ENCODE data around the gene ABCG4.
"Not testable (repeated sequence)": the region's sequence is repeated elsewhere in the genome, so short reads cannot be mapped to it uniquely, and the experiment has no call there.

Gene ABCG4

DNA sequence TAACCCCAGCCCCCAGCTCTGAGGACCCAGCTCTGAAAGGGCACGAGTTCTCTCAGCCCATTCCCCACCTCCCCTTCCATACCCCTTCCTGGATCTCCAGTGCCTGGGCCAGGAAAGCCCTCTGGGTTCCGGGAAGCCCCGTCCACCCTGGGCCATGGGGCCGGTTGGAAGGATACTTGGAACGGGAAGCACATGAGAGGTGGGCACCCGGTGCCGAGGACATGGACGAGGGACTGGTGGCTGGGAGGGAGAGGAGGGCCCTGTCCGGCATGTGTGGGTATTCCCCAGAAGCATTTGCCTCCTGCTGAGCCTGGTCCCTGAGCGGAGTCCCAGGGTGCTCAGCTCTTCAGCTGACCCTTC lies 32.6 kb upstream of the ABCG4 start:
- DNase-seq, result no peak

DNA sequence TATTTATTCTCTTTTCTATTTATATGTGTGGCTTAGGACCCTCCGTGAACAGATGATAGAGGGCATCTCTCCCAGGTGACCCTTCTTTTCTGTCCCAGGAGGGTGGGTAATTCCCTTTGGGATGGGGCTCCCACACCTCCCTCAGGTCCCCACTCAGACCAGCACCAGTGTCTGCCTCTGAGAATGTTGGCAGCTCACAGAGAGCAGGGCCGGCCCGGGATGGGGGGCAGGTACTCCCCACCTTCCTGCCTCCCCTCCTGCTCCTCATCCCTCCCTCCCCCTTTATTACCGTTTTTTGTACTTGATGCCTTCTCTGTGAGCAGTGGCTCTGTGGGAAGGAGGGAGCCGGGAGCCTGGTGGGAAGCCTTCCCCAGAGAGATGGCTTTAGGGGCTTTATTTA lies 32.3 kb upstream of the ABCG4 start:
- DNase-seq, result no peak

DNA sequence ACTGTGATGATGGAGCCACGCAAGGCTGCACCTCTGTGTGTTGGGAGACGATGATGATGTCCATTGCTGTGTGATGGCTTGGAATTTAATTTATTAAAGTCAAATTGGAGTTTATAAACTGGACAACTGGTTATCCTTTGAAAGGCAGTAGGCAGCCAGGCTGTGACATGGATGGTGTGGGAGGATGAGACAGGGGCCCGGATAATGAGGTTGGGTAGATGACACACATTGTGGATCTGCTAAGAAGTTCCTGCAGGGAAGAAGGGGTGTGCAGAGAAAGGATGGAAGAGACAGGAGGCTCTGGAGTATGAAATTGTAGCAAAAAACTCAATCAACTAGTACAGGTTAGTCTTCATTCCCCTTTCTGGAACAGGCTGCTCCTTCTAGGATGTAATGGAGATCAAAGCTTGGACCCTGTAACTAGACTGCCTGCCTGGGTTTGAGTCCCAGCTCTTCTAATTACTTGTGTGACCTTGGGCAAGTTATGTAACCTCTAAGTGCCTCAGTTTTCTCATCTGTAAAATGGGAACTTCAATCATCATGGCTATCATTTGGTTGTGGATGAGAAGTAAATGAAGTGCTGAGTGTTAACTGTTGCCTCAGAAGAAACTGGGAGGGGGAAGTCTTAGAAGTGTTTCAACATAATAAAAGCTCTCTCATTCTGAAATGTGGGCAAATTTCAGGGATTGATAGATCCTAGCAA lies 31.7 kb upstream of the ABCG4 start:
- no peak for DNase-seq

GRCh38 chr11:119118227-119118626 lies 30.6 kb upstream of the ABCG4 start:
- no peak for DNase-seq

- DNase-seq, result no peak
Observed at GRCh38 chr11:119118946-119119345, 29.9 kb upstream of the ABCG4 start.

- DNase-seq, result no peak
Observed at GRCh38 chr11:119120639-119121007, 28.2 kb upstream of the ABCG4 start.

- peak; percentile 94 for DNase-seq
Observed at GRCh38 chr11:119121008-119121810, 27.6 kb upstream of the ABCG4 start, which contains the start of gene HINFP. Gene HINFP, plus strand, starts transcription at chr11:119121580. Its CDS starts 5,365 bp downstream, at chr11:119126945.

- DNase-seq, result no peak
Observed at GRCh38 chr11:119121811-119122124, 27.1 kb upstream of the ABCG4 start.

DNA sequence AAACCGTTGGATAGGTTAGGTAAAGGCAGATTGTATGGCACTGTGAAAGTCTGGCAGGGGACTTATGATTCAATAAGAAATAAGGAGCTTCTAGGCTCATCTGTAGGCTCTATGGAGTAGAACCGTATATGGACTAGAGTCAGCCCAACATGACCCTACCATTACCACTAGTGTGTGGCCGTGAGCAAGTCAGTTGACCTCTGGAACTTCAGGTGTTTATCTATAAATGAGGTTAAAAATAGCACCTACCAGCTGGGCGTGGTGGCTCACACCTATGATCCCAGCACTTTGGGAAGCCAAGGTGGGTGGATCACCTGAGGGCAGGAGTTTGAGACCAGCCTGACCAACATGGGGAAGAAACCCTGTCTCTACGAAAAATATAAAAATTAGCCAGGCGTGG lies 23.0 kb upstream of the ABCG4 start:
- no peak for DNase-seq

DNA sequence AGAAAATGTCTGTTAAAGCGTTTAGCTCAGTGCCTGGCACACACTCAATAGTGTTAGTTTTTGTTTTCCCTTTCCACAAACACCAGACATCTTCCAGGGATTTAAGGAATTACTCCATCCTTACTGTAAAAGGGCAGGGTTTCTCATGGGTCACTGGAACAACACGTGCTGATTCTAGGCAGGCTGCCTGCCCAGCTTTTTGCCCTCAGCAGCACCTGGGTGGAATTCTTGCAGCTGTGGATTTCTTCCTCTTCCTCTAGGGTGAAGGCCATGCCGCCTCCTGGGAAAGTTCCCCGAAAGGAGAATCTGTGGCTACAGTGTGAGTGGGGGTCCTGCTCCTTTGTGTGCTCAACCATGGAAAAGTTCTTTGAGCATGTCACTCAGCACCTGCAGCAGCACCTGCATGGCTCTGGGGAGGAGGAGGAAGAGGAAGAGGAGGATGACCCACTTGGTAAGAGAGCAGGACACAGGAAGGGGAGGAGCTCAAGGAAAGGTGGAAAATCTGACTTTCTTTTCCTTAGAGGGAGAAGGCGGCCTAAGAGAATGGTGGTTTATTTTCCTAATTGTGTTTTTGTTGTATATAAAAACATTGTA lies 22.1 kb upstream of the ABCG4 start:
- no peak for DNase-seq

DNA sequence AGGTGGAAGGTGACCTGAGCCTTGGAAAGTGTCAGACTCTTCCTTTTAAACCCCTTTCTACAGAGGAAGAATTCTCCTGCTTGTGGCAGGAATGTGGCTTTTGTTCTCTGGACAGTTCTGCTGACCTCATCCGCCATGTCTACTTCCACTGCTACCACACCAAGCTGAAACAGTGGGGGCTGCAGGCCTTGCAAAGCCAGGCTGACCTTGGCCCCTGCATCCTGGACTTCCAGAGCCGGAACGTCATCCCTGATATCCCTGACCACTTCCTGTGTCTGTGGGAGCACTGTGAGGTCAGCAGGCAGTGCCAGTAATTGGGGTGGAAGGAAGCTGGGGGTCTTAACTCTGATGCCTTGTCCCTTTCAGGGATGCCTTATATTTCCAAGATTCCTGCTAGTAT lies 18.2 kb upstream of the ABCG4 start:
- no peak for DNase-seq

DNA sequence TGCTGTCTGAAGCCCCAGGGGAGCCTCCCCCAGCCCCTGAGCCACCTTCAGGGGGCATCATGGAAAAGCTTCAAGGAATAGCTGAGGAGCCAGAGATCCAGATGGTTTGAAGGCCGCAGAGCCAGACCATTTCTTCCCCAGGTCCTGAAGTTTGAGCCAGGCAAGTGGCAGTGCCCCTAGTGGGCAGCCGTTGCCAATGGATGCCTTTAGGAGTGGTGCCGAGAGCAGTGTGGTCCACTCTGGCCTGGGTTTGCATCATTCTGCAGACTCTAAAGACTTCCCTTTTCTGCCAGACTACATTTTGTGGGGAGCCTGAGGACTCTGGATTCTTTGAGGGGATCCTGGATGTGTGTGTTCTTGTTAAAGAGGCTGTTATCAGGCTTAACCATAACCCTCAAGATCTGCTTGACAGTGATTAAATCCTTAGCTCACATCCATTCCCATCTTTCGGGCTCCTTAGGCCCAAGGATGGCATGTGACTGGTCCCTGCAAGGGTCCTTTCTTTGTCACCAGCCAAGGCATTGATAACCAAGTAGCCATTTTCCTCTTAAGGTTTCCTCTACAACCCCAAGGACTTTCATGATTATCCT lies 14.4 kb upstream of the ABCG4 start:
- no peak for DNase-seq

DNA sequence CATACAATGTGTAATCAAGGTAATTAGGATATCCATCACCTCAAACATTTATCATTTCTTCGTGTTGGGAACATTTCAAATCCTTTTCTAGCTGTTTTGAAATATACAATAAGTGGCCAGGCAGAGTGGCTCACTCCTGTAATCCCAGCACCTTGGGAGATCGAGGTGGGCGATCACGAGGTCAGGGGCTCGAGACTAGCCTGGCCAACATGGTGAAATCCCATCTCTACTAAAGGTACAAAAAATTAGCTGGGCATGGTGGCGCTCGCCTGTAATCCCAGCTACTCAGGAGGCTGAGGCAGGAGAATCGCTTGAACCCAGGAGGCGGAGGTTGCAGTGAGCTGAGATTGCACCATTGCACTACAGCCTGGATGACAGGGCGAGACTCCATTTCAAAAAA lies 9.6 kb upstream of the ABCG4 start:
- DNase-seq, result not testable (repeated sequence)

- DNase-seq, result peak; percentile 58
Observed at GRCh38 chr11:119144825-119145486, 3.9 kb upstream of the ABCG4 start.

DNA sequence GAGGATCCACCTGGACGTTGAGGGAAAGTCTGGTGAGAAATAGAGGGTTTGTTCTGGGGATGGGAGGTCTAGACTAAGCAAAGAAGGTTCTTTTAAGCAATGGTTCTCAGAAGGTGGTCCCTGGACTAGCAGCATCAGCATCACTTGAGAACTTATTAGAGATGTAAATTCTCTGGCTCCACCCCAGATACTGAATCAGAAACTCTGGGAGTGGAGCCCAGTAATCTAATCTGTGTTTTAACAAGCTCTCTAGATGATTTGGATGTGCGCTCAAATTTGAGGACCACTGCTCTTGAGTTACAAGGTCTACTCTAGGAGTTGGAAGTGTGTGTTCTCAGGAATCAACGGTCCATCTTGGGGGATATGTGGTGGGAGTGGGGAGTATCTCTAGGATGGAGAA lies 3.3 kb upstream of the ABCG4 start:
- DNase-seq, result no peak

DNA sequence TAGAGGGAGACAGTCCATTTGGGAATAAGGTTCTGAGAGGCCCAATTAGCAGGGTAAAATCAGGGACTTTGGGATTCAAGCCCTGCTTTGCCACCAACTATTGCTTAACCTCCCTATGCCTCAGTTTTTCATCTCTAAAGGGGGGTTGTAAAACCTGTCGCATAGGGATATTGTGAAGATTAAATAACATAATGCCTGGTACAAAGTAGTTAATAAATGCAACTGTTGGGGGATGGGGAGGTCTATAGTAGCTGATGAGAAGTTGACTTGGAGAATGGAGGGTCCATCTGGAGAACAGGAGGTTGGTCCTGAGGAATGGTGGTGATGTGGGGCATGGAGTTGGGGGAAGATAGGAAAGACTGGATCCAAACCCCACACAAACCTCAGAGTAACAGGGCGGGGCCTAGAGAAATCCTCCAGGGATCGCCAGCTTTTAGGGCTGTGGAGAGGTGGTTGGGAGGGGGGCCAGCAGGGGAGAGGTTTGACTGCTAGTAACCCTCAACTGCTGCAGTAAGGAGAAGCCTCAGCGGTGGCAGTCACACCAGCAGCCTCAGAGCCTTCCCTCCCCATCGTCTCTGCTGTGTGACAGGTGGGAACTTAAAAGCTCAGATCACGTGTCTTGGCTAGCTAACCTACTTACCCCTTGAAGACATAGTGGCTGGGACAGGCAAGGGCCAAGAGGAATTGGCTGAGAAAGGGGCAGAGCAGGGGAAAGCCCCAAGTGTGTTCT lies 1.1 kb upstream of the ABCG4 start:
- no peak for DNase-seq

DNA sequence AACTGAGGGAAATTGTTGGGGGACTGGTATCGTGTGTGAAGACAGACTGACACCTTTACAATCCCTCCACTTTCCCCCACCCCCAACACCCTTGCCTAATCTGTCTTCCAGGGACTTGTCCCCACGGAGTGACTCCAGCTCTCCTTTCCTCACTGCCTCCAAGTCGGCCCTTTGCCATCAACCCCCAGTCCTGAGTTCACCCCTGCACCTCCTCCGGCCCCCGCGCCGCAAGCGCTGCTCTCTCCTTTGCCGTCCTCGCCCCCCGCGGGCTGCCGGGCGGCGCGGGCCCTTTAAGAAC lies 183 bp upstream of the ABCG4 start:
- DNase-seq, result no peak

GRCh38 chr11:119149786-119150275 lies 979 bp downstream of the ABCG4 start:
- DNase-seq, result no peak

- DNase-seq, result no peak
Observed at GRCh38 chr11:119152043-119152442, 3.2 kb downstream of the ABCG4 start.

- DNase-seq, result no peak
Observed at GRCh38 chr11:119152604-119153003, 3.8 kb downstream of the ABCG4 start.

- DNase-seq, result no peak
Observed at GRCh38 chr11:119153049-119153818, 4.4 kb downstream of the ABCG4 start.

DNA sequence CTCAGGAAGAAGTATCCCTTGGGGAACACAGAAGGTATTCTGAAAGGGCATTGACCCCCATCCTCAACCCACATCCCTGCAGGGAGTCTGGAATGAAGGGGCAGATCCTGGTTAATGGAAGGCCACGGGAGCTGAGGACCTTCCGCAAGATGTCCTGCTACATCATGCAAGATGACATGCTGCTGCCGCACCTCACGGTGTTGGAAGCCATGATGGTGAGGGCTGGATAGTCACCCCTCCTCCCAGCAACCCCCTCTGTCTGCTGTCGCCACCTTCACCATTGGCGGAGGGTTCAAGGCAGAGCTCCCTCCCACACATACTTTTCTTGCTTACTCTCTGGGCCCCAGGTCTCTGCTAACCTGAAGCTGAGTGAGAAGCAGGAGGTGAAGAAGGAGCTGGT lies 5.3 kb downstream of the ABCG4 start:
- no peak for DNase-seq
